ENCODE results near the gene CORO1A.

GRCh38 chr16:30139583-30140481 lies 43.6 kb upstream of the CORO1A start:
- no peak for TF ChIP-seq CTCF (IDR thresholded peaks at IDR 0.05)
- no peak for TF ChIP-seq EZH2 (IDR thresholded peaks at IDR 0.05)
